Osteocyte (in vitro differentiated cells): Measurements from ENCODE around the gene CPSF3. TPM values are rescaled to one million over a fixed set of nuclear protein-coding genes. Genes with fewer than 3 reads are reported as not detected.
"Not testable (repeated sequence)": the region's sequence is repeated elsewhere in the genome, so short reads cannot be mapped to it uniquely, and the experiment has no call there.

ENCODE experiments used
- DNase-seq: peaks from one replicate; pipeline ENCODE4 v3.0.0; 2021; ENCODE audit warnings: mixed read lengths; ENCODE audit not compliant: unreplicated experiment; ENCODE audit errors: extremely low spot score
- H3K27ac Mint-ChIP-seq: one replicate; pipeline ENCODE4 v1.8.0; 2021; ENCODE audit warnings: mild to moderate bottlenecking, mixed read lengths; ENCODE audit not compliant: unreplicated experiment
- H3K27me3 Mint-ChIP-seq: one replicate; pipeline ENCODE4 v1.8.0; 2021; ENCODE audit warnings: mixed read lengths; ENCODE audit not compliant: unreplicated experiment
- H3K36me3 Mint-ChIP-seq: one replicate; pipeline ENCODE4 v1.8.0; 2021; ENCODE audit warnings: mixed read lengths; ENCODE audit not compliant: unreplicated experiment
- H3K4me1 Mint-ChIP-seq: one replicate; pipeline ENCODE4 v1.8.0; 2021; ENCODE audit warnings: mixed read lengths; ENCODE audit not compliant: unreplicated experiment
- H3K4me3 Mint-ChIP-seq: one replicate; pipeline ENCODE4 v1.8.0; 2021; ENCODE audit warnings: mild to moderate bottlenecking, moderate library complexity, mixed read lengths; ENCODE audit not compliant: unreplicated experiment
- H3K9me3 Mint-ChIP-seq: one replicate; pipeline ENCODE4 v1.8.0; 2021; ENCODE audit warnings: mixed read lengths; ENCODE audit not compliant: unreplicated experiment
- CTCF ChIP-seq: fragments of 200-600 bp; sonication (generic); IDR thresholded peaks from 2 replicates; pipeline ENCODE4 v1.5.0; 2021; ENCODE audit warnings: antibody characterized with exemption, mild to moderate bottlenecking, moderate library complexity
- total RNA-seq: library from RNA; stranded (reverse); gene quantifications from 2 replicates; pipeline ENCODE4 v1.2.1, GENCODE V29; 2021

CPSF3 gene
- total RNA-seq, 1 donor from 2014 or later = 27.7 TPM

DNA sequence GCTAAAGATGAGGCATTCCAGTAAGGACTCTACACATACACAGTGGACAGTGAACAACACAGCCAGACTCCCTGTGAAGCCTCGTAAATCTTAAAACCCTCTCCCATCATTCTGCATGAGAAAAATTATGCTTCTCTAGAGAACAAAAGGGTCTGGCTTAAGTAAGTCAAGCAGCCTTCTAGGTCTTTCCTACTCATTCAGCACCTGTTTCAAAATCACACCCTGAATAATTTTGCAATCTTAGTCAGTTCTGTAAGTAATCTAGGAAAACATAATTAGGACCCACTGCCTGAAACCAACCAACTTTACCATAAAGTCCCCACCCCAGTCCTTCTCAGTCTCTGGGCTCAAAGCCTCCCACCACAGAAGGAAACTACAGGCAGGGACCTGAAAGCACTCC, 70.6 kb downstream of the CPSF3 start:
- Mint-ChIP-seq H3K27ac (no peak overlapping the region), H3K4me3 (no peak overlapping the region), H3K27me3 (no peaks in the 10 kb centered on the region), H3K36me3 (peaks cover 67% of the 10 kb centered on the region), H3K4me1 (peaks cover 12% of the 10 kb centered on the region), H3K9me3 (no peaks in the 10 kb centered on the region)
- no peak for TF ChIP-seq CTCF
- DNase-seq = no peak

GRCh38 chr2:9497017-9497416, 73.6 kb downstream of the CPSF3 start:
- Mint-ChIP-seq H3K27ac (no peak overlapping the region), H3K4me1 (peaks cover 13% of the 10 kb centered on the region), H3K9me3 (no peaks in the 10 kb centered on the region), H3K4me3 (no peak overlapping the region), H3K36me3 (peaks cover 54% of the 10 kb centered on the region), H3K27me3 (no peaks in the 10 kb centered on the region)
- no peak for TF ChIP-seq CTCF
- peak; percentile 42 for DNase-seq

- no peaks in the 10 kb centered on the region for H3K27me3 Mint-ChIP-seq
- H3K4me3 Mint-ChIP-seq = no peak overlapping the region
- H3K4me1 Mint-ChIP-seq = peaks cover 13% of the 10 kb centered on the region
- no peaks in the 10 kb centered on the region for H3K9me3 Mint-ChIP-seq
- H3K27ac Mint-ChIP-seq = peak overlapping the region; percentile 68
- peaks cover 51% of the 10 kb centered on the region for H3K36me3 Mint-ChIP-seq
- no peak for TF ChIP-seq CTCF
- no peak for DNase-seq
These were observed 74.8 kb downstream of the CPSF3 start for GRCh38 chr2:9498210-9498609.

DNA sequence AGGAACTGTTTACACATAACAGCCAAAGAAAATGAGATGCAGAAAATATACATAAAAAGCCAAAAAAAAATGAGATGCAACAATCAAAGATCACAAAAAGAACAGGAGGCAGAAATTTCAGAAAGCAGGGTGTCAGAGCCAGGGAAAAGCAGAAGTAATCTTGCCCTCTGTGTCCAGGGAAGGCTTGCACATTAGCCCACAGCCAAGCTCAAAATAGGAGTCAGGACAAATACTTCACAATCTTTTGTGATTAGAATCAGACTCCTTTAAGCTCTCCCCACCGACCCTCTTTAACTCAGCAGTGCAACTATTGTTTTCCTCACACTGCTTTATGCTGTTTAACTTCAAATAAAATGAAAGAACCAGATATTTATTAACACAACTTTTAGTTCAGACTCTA, 85.5 kb downstream of the CPSF3 start:
- no peaks in the 10 kb centered on the region for H3K9me3 Mint-ChIP-seq
- peaks cover 39% of the 10 kb centered on the region for H3K36me3 Mint-ChIP-seq
- no peaks in the 10 kb centered on the region for H3K4me1 Mint-ChIP-seq
- H3K4me3 Mint-ChIP-seq = no peak overlapping the region
- TF ChIP-seq CTCF = no peak
- DNase-seq = no peak
- no peak overlapping the region for H3K27ac Mint-ChIP-seq
- H3K27me3 Mint-ChIP-seq = no peaks in the 10 kb centered on the region

- DNase-seq, H3K27ac Mint-ChIP-seq, H3K4me1 Mint-ChIP-seq, H3K27me3 Mint-ChIP-seq, H3K9me3 Mint-ChIP-seq, H3K4me3 Mint-ChIP-seq: not testable (repeated sequence)
- peaks cover 31% of the 10 kb centered on the region for H3K36me3 Mint-ChIP-seq
These were observed 90.5 kb downstream of the CPSF3 start for GRCh38 chr2:9513946-9514345.
